GM12801 (cell line): ENCODE data around the gene NR2E1.

Source experiments
- CTCF ChIP-seq: IDR thresholded peaks from one replicate; pipeline ENCODE4 v1.5.1; 2011; ENCODE audit warnings: control low read depth; ENCODE audit not compliant: insufficient read length; ENCODE audit errors: extremely low read depth

NR2E1 gene

GRCh38 chr6:108164815-108165706 is 761 bp upstream of the NR2E1 start:
- TF ChIP-seq CTCF: no peak

- no peak for TF ChIP-seq CTCF
These were observed 1.0 kb downstream of the NR2E1 start for GRCh38 chr6:108166664-108167448.

- TF ChIP-seq CTCF: no peak
These were observed 1.7 kb downstream of the NR2E1 start for GRCh38 chr6:108167449-108168089.

- TF ChIP-seq CTCF: no peak
These were observed 2.3 kb downstream of the NR2E1 start for GRCh38 chr6:108168090-108168463.

GRCh38 chr6:108168501-108169463 is 3.0 kb downstream of the NR2E1 start:
- TF ChIP-seq CTCF: no peak

GRCh38 chr6:108169464-108170331 is 3.9 kb downstream of the NR2E1 start:
- no peak for TF ChIP-seq CTCF
